Activated CD8-positive, alpha-beta memory T cell treated with anti-CD3 and anti-CD28 coated beads, Interleukin-2, amount 50 U/mL, for 1 hour (primary cell): Measurements from ENCODE around the gene CALB2.

Experiments
- DNase-seq: peaks from one replicate; pipeline ENCODE4 v3.0.0-alpha.2; 2020; ENCODE audit errors: extremely low read depth

Gene CALB2

GRCh38 chr16:71387045-71387871 is 28.7 kb downstream of the CALB2 start:
- DNase-seq: no peak

DNA sequence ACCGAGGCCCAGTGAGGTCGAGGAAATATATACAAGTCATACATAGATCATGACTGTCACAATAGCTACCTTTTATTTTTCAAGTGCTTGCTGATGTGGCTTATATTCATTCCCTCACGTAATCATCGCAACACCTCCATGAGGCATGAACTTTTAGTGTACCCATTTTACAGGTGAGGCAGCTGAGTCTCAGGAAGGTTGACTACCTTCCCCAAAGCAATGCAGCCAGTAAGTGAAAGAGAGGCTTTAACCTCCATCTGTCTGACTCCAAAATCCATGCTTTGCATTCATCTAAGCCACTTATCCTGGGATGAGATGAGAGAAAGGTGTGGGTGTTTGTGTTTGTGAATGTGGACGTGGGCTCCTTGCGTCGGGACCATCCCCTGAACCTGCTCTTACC is 30.8 kb downstream of the CALB2 start:
- no peak for DNase-seq

DNA sequence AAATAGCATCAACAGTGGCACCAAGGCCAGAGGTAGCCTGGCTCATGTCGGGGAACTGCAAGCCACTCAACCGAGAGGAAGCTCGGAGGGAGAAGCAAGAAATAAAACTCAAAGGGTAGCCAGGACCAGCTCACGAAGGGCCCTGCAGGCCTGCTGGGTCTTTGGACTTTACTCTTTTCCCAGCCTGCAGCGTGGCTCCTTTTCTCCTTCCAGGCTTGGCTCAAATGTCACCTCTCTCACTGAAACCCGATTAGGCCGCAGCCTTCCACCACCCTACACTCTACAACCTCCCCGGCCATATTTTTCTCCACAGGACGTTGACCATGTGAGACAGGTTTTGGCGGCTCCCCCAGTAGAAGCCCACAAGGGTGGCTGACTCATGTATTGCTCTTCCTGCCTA is 38.1 kb downstream of the CALB2 start:
- DNase-seq: no peak

DNA sequence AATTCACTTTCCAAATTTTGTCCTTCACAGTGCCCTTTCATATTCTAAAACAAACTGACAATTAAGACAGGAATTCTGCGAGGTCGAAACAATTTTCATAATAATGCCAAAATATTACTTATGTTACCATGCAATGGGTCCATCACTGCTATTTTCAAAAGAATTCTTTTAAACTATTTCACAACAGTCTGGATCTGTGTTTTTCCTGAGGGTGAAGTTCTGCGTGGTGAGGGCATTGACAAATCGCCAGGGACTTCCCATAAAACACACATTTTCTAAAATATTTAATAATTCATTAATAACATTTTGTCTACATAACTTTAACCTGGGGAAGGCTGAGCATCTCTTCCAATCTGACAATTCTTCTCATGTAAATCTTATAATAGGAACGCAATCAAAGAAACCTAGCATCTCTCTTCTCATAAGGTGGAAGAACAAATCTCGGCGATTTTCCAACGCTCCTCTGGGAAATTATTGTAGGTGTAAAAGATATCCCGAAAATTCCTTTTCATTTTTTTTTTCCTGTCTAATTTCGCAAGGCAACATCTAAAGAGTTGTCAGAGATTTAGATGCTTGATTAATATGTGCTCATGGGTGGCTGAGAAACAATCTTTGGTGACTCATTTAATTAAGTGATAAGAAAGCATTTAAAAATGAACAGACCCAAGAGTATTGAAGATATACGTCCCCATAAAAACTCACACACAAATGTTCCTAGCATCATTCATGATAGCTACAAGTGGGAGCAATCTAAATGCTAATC is 41.5 kb downstream of the CALB2 start:
- DNase-seq: no peak

GRCh38 chr16:71402007-71402406 is 43.5 kb downstream of the CALB2 start:
- no peak for DNase-seq

DNA sequence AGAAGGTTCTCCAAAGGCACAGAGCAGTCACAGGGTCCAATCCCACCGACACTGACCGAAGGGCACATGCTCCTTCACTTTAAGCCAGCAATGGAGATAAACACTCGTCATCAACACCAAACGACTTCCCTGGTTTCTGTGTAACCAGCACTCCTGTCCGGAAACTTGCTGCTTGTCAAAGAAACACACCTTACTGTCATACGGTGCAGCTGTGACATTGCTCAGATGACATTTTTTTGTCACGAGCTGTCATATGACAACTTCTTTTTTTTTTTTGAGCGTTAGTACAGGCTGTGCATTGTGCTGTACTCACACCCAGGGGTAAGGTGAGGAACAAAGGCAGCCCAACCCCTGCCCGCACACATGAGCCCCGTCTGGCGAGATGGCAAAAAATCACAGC is 44.2 kb downstream of the CALB2 start:
- no peak for DNase-seq

DNA sequence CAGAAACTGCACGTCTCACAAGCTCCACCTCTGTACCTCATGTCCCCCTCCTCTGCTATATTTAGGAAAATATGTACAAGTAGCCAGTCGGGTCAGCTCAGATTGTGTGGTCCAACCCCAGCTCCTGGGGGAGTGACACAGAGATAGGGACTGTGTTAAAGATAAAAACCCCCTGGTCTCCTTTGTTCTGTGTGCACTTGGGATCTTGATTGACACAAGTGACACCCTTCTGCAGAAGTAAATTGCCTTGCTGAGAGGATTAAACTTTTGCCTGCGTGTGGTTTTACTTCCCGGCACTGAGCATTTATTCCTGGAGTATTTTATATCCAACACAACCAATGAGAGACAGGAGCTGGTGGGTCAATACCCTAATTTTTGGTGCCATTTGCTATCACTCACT is 45.8 kb downstream of the CALB2 start:
- DNase-seq: no peak

GRCh38 chr16:71406316-71406715 is 47.8 kb downstream of the CALB2 start:
- DNase-seq: no peak

DNA sequence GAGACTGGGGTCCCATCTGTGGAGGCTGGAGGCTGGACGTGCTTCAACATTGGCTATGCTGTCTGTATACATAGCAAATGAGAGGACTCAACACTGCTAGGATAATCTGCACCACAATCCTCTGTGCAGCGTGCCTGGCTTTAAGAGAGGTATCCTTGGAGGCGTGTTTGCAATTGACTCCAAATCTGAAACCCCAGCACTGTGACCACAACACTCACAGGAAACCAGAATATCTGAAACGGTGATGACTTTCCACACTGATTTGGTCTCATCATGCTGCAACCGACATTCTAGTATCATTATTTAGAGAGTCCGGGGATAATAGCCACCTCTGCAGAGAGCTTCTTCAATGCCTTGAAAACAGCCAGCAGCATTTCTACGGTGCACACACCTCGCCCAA is 48.2 kb downstream of the CALB2 start:
- DNase-seq: no peak

DNA sequence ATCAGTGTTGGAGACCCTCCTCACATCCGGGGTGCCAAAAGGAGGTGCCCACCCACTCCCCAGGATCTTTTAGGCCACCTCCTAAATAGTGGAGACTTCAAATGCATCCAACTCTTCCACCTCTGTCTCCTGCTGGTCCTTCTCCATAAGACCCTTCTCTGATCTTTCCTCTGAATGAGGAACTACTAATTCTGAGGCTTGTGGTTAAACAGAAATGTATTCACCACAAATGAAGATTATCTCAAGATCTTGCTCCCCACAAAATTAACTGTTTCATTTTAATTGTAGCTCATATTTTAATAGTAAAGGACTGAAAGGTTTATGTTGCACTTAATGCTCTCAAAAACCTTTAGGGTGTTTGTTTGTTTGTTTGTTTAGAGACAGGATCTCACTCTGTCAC is 49.2 kb downstream of the CALB2 start:
- no peak for DNase-seq

- no peak for DNase-seq
Observed at GRCh38 chr16:71408536-71408935, 50.0 kb downstream of the CALB2 start.

GRCh38 chr16:71409011-71409775 is 50.7 kb downstream of the CALB2 start:
- DNase-seq: no peak

DNA sequence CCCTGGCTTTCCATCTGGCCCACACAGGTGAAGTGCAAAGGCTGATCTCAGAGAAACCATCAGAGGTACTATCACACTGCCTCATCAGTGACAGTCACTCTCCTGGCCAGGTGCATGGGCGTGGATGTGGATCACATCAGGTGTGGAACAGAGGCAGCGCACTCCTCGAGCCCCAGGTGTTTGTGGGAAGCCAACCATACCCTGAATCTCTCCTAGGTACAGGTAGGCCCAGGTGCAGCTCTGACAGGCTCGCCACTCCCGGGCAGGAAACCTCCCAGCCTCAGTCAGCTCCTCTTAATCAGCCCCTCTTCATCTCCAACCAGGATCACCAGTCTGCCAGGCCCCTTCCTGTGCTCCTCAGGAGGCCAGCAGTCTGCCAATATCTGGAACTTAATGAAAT is 51.6 kb downstream of the CALB2 start:
- no peak for DNase-seq

DNA sequence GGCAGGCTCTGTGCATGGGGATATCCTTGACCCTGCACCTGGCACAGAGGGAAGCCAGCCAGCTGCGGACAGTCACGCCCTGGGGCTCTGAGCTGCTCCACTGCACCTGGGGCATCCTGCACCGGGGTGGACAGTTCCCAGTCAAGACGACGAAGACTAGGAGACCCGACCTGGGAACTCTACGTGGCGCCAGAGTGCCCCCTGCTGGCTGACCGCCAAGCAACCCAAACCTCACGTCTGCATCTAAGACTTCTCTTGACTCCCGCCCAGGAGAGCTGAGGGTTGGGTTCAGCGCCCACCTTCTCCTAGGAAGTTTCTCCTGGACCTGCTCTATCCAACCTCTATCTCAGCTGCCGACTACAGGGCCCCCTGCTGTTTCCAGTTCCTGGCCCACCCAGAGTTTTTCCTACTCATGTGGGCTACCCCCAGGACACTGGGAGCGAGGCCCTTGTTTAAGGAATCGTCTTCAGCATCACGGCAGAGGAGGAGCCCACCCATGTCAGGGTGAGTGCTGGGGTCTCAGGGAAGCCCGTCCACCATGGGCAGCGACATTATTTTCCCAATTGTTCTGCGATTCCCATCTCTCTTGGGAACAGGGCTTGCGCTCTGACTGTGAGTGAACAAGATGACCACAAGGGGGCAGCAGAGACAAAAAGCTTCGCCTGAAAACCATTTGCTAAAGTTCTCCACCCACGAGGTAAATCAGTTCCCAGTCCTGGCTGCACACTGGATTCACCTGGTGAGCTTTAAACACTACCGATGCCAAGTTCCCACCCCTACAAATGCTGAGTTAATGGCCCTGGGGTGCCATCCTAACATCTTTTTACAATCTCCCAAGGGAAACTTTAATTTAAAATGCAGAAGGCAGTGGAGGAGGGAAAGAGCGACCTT is 54.0 kb downstream of the CALB2 start:
- peak; percentile 45 for DNase-seq

- DNase-seq: no peak
Observed at GRCh38 chr16:71413341-71413740, 54.8 kb downstream of the CALB2 start.

- DNase-seq: no peak
Observed at GRCh38 chr16:71414038-71414437, 55.5 kb downstream of the CALB2 start.

DNA sequence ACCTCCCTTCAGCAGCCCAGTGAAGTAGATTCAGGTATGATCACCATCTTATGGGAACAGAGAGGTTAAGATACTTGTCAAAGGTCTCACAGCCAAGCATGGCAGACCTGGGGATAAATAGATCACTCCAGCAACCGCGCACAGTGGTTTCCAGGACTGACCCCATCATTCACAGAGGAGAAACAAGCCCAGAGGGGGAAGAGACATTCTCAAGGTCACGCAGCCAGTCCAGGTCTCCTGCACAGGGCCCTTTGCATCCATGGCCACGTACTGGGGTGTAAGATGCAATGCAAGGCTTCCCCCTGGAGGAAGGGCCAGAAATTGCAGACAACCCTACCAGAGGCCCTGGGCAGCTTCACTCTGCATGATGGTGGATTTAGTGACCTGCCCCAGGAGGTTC is 63.4 kb downstream of the CALB2 start:
- DNase-seq: no peak

DNA sequence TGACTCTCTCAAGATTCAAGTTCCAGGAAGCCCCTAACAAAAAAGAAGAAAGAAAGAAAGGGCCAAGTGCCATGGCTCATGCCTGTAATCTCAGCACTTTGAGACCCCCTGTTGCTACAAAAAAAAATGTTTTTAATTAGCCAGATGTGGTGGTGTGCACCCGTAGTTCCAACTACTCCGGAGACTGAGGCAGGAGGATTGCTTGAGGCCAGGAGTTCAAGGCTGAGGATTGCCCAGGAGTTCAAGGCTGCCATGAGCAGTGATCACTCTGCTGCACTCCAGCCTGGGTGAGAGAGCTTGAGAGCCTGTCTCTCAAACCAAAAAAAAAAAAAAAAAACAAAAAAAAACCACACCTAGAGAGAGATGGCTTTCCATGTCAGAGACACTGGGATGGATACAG is 64.5 kb downstream of the CALB2 start:
- DNase-seq: no peak

- DNase-seq: no peak
Observed at GRCh38 chr16:71423865-71424264, 65.3 kb downstream of the CALB2 start.

GRCh38 chr16:71424626-71425025 is 66.1 kb downstream of the CALB2 start:
- DNase-seq: no peak

DNA sequence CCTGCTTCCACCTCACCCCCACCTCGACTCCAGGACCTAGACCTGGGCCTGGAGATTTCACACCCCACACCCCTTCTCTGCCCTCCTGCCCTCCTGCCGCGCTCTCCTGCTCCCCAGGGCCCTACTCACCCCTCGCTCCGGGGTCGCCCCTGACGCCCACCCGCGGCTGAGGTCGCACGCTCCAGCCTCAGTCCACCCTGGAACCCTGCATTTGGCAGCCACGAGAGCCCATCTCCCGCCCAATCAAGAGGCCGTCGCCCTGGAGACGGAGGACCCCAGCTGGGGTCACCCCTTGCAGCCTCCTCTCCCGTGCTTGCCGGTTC is 67.2 kb downstream of the CALB2 start:
- DNase-seq: no peak
